Kidney epithelial cell (primary cell): ENCODE results near the gene RPL31. TPM values are rescaled to one million over a fixed set of nuclear protein-coding genes. Genes with fewer than 3 reads are reported as not detected.

Experiments used
- DNase-seq: peaks from one replicate; pipeline ENCODE4 v3.0.0-alpha.2; 2010; ENCODE audit warnings: low read depth
- H3K27me3 ChIP-seq: 2 replicates; pipeline ENCODE4 v1.6.0; 2011; ENCODE audit warnings: low read length; ENCODE audit not compliant: control insufficient read depth, insufficient read depth
- H3K36me3 ChIP-seq: 2 replicates; pipeline ENCODE4 v1.5.1; 2011; ENCODE audit warnings: low read length; ENCODE audit not compliant: control insufficient read depth, insufficient read depth
- H3K4me3 ChIP-seq: 2 replicates; pipeline ENCODE4 v1.5.1; 2011; ENCODE audit warnings: low read depth, mild to moderate bottlenecking, control low read depth, low read length
- CTCF ChIP-seq: IDR thresholded peaks from 2 replicates; pipeline ENCODE4 v1.5.1; 2011; ENCODE audit warnings: mild to moderate bottlenecking, moderate library complexity, low read length, control low read depth, inconsistent platforms; ENCODE audit not compliant: insufficient read depth, poor library complexity, severe bottlenecking
- total RNA-seq: library from RNA; depleted of rRNA; stranded (reverse); fragments of >200 nt; gene quantifications from 2 replicates; pipeline ENCODE4 v1.2.3, GENCODE V29; 2015

The RPL31 gene
- total RNA-seq, 1 donor from 2014 or later = 1,472 TPM

GRCh38 chr2:100991404-100991773 is 10.7 kb upstream of the RPL31 start:
- H3K36me3 ChIP-seq = peaks cover 1% of the 10 kb centered on the region
- DNase-seq = no peak
- no peak overlapping the region for H3K4me3 ChIP-seq
- TF ChIP-seq CTCF = no peak
- no peaks in the 10 kb centered on the region for H3K27me3 ChIP-seq

DNA sequence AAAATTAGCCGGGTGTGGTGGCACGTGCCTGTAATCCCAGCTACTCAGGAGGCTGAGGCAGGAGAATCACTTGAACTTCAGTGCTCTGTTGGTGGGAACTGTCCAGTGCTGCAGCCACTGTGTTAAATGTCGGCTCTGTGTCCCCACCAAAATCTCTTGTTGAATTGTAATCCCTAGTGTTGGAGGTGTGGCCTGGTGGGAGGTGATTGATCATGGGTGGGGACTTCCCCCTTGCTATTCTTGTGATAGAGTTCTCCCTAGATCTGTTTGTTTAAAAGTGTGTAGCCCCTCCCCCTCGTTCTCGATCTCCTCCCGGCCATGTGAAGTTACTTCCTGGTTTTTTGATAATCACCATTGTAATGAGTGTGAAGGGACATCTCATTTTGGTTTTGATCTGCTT is 9.8 kb upstream of the RPL31 start:
- Histone ChIP-seq H3K36me3 (peaks cover 1% of the 10 kb centered on the region), H3K4me3 (no peak overlapping the region), H3K27me3 (no peaks in the 10 kb centered on the region)
- no peak for DNase-seq
- TF ChIP-seq CTCF = no peak

DNA sequence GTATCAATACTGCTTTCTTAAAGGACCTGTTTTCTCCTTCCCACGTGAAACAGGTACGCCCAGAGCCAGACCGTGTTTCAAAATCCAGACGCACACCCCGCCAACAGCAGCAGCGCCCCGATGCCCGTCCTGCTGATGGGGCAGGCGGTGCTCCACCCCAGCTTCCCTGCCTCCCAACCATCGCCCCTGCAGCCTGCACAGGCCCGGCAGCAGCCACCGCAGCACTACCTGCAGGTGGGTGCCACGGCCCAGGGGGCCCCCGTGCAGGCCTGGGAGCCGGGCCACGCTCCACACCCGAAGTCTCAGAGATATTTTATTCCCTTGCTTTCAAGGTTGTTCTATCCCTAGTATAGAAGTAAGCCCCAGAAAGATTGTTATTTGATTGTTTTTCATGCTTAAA is 8.8 kb upstream of the RPL31 start:
- Histone ChIP-seq H3K36me3 (no peaks in the 10 kb centered on the region), H3K27me3 (no peaks in the 10 kb centered on the region), H3K4me3 (no peak overlapping the region)
- TF ChIP-seq CTCF = no peak
- DNase-seq = no peak

DNA sequence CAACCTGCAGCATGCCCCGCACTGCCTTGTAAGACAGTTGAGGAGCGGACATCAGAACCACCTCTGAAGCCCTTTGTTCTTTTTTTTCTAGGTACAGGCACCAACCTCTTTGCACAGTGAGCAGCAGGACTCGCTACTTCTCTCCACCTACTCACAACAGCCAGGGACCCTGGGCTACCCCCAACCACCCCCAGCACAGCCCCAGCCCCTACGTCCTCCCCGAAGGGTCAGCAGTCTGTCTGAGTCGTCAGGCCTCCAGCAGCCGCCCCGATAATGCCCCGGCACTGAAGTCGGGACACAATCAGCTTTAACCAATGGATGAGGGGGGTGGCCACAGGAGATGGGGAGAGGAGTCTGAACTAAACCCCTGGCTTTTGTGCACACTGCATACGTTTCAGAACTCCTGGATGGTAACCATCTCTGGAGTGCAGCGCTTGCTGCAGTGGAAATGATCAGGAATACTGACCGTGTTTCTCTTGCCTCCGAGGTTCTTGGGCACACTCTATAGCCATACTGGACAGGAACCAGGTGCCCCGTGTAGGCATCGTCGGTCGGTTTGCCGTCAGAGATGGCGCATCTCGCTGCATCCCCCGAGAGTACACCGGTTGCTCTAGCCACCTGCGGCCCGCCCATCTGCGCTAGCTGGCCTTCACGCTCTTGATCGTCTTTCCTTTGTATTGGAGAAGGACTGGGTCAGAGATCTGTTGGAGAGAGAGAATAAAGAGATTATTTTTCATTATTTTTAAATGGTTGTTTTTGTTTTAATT is 6.6 kb upstream of the RPL31 start:
- Histone ChIP-seq H3K4me3 (no peak overlapping the region), H3K36me3 (no peaks in the 10 kb centered on the region), H3K27me3 (no peaks in the 10 kb centered on the region)
- no peak for DNase-seq
- TF ChIP-seq CTCF = no peak

GRCh38 chr2:100997509-100998234 is 4.4 kb upstream of the RPL31 start:
- TF ChIP-seq CTCF = no peak
- Histone ChIP-seq H3K4me3 (no peak overlapping the region), H3K27me3 (no peaks in the 10 kb centered on the region), H3K36me3 (no peaks in the 10 kb centered on the region)
- DNase-seq = no peak

- TF ChIP-seq CTCF = no peak
- Histone ChIP-seq H3K27me3 (no peaks in the 10 kb centered on the region), H3K4me3 (no peak overlapping the region), H3K36me3 (no peaks in the 10 kb centered on the region)
- DNase-seq = no peak
Measured at GRCh38 chr2:100998235-100998573, 3.9 kb upstream of the RPL31 start.
